AG09309 (cell line): ENCODE results near the gene CANX.

ENCODE experiments used
- DNase-seq: peaks from one replicate; pipeline ENCODE4 v3.0.0-alpha.2; 2010; ENCODE audit warnings: low read depth
- H3K4me3 ChIP-seq: 2 replicates; pipeline ENCODE4 v1.5.1; 2011; ENCODE audit warnings: mild to moderate bottlenecking, low read depth, low read length, moderate library complexity; ENCODE audit not compliant: control insufficient read depth
- TF ChIP-seq, protein P1 (sequence below): IDR thresholded peaks from 2 replicates; pipeline ENCODE4 v1.5.1; 2011; ENCODE audit warnings: mild to moderate bottlenecking, low read depth, low read length, inconsistent platforms; ENCODE audit not compliant: insufficient read depth, control insufficient read depth; ENCODE audit errors: missing control alignments

Gene CANX

DNA sequence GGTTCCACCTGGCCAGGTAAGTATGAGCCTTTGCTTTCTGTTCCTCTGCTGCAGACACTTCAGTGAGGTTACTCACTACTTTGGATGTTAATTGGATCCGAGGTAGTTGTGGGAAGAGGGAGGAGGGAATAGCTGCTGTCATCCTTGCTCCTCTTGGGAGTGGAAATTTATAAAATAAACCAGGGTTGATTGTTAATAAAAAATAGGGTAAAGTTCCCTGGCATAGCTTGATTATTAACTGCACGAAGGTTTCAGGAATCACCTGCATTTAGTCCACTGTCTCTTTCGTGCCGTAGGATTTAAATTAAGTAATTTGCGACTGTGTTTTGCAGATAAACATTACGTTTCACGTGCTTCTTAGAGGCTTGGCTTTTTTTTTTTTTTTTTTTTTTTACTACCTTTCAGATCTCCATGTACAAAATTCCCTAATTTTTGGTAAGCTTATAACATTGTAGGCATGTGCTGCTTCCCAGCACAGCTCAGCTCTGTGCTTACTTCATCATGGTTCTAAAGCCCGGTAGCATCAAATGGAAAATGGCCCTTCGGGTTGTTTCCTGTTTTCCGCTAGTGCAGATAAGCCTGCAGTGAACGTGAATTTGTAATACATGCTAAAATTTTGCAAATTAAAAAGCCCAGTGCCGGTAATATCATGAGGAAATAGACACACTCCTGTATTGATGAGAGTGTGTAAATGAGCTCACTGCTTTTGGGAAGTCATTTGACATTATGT lies 68.1 kb downstream of the CANX start:
- TF ChIP-seq, protein P1, sequence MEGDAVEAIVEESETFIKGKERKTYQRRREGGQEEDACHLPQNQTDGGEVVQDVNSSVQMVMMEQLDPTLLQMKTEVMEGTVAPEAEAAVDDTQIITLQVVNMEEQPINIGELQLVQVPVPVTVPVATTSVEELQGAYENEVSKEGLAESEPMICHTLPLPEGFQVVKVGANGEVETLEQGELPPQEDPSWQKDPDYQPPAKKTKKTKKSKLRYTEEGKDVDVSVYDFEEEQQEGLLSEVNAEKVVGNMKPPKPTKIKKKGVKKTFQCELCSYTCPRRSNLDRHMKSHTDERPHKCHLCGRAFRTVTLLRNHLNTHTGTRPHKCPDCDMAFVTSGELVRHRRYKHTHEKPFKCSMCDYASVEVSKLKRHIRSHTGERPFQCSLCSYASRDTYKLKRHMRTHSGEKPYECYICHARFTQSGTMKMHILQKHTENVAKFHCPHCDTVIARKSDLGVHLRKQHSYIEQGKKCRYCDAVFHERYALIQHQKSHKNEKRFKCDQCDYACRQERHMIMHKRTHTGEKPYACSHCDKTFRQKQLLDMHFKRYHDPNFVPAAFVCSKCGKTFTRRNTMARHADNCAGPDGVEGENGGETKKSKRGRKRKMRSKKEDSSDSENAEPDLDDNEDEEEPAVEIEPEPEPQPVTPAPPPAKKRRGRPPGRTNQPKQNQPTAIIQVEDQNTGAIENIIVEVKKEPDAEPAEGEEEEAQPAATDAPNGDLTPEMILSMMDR, result no peak
- DNase-seq, result no peak
- no peak overlapping the region for H3K4me3 ChIP-seq

DNA sequence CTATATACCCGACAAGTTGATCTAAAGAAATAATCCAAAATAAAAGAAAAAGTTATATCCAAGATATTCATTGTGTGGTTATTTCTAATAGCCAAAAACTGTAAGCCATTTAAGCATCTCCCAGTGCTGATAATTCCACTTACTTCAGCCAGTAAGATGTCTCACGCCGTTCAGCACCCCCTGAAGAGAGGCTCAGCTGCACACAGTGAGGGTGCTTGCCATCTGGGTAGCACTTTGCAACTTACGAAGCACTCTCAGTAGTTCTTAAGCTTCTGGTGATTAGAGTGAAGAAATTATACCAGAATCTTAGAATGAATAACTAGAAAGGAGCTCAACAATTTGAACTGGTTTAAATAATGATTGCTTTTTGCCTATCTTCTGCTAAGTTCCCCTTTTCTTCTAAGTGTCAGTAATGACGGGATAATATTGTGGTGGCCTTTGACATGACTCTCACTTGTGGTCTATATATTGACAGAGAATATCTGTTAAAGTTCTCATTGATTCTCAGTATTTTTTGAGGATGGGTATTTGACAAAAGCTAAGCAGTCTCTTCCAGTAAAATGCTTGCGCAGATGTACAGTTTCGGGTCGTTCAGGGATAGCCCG lies 68.8 kb downstream of the CANX start:
- TF ChIP-seq, protein P1, result no peak
- no peak for DNase-seq

DNA sequence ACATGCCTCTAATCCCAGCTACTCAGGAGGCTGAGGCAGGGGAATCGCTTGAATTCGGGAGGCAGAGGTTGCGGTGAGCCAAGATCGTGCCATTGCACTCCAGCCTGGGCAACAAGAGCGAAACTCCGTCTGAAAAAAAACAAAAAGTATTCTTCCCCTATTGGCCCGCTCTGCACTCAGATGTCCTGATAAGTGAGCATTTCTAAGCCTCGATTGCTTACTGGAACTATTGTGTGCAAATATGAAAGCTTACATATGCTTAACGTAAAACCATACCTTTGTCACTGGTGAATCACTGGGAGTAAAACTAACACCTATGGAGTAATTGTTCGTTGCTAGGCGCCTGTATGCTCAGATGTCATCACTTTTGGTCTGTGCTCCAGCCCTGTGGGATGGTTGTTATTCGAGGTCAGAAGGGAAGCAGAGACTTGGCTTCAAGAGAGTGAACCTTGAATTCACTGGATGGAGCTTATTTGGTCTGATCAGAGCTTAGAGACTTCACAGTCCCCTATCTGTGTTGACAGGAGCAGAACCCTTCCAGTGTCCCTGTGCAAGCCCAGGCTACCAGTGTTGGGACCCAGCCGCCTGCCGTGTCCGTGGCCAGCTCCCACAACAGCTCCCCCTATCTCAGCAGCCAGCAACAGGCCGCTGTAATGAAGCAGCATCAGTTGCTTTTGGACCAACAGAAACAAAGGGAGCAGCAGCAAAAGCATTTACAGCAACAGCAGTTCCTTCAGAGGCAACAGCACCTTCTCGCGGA lies 69.7 kb downstream of the CANX start:
- no peak overlapping the region for H3K4me3 ChIP-seq
- TF ChIP-seq, protein P1, result peak; percentile 1
- no peak for DNase-seq

More for the DNA sequence above, 68.8 kb downstream of the CANX start:
- H3K4me3 ChIP-seq, result no peak overlapping the region

DNA sequence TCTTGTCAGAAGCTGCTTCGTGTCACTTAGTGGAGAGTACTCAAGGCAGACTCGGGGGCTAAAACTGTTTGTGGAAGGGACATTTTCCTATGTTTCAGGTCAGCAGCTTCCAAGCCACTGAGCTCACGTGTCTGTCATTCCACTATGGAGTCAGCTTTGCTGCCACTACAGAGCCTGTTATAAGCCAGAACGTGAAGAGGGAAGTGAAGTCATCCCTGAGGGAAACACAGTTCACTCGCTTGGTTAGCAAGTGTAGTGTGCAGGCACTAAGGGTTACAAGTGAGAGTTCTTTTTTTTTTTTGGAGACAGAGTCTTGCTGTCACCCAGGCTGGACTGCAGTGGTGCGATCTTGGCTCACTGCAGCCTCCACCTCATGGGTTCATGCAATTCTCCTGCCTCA lies 70.5 kb downstream of the CANX start:
- TF ChIP-seq, protein P1, result no peak
- H3K4me3 ChIP-seq, result no peak overlapping the region
- DNase-seq, result no peak

DNA sequence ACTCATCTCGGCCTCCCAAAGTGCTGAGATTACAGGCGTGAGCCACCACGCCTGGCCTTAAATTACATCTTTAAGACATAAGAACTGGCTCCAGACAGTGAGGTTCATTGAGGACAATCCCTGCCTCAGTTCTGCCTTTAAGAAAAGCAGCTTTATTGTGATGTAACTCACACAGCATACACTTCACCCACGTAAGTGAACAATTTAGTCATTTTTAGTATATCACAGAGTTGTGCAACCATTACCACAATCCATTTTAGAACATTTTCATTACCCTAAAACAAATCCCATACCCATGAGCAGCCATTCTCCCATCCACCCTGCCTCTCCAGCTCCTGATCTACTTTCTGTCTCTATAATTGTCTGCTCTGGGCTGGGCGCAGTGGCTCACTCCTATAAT lies 71.0 kb downstream of the CANX start:
- DNase-seq, result no peak
- TF ChIP-seq, protein P1, result no peak
- H3K4me3 ChIP-seq, result no peak overlapping the region

DNA sequence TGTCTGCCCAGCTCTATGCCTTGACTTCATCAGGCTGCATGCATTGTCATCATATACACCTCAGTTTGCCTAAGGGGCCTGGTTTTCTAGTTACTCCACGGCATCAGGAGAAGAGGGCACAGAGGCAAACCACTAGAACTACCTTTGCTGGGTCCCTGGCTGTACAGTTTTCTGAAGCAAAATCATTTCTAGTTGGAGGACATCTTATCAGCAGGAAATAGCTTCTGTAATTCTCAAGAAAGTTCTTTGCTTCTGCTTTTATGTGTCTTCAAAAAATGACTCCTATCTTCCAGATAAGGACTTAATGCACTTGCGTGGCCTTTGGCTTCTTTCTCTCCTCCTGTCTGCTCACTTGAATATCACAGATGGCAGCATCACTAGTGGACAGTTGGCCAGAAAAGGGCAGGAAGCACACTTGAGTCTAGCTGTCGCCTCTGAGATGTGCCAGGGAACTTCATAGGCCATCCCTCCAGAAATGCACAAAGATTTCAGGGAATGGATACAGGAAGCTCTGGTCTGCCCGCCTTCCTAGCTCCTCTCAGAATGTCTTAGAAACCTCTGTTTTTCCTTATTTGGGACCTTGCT lies 72.6 kb downstream of the CANX start:
- TF ChIP-seq, protein P1, result no peak
- no peak for DNase-seq

More for the DNA sequence above, 72.6 kb downstream of the CANX start:
- H3K4me3 ChIP-seq, result no peak overlapping the region
